HG02642 (cell line): Measurements from ENCODE around the gene COL18A1.

Experiments used
- ATAC-seq: cut with Tn5 transposase; IDR thresholded peaks from one replicate; pipeline ENCODE4 v1.9.1; 2021; ENCODE audit warnings: mild to moderate bottlenecking; ENCODE audit not compliant: unreplicated experiment, poor library complexity

The COL18A1 gene

DNA sequence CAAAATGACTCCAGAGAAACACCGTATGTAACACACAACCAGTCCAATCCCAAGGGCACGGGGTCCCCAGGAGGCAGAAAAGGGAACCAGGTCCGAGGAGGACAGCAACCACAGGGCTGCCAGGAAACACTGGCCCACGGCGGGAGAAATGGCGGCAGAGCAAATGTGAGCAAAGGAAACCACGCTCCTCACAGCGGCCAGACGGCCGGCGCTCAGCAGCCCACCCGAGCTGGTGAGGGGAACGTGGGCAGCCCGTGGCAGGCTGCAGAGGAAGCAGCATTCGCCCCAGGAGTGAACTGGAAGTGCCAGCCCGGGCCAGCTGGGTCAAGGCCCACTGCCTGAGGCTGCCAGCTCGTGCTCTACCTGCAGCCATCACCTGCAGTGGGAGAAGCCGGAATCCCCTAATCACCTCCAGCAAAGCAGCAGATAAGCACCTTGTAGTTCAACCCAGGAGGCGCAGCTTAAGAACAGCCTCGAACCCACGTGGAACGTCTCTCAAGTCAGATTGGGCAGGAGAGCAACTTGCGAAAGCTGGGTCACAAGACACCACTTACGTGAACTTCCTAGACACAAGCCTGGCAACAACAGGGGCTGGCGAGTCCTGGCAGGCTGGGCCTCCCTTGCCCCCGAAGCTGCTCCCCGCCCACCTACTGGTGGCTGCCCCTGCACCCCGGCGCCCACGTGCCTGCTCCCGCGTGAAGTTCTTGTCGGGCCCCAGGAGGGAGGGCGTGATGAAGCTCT, 130.5 kb downstream of the COL18A1 start:
- ATAC-seq = no peak

DNA sequence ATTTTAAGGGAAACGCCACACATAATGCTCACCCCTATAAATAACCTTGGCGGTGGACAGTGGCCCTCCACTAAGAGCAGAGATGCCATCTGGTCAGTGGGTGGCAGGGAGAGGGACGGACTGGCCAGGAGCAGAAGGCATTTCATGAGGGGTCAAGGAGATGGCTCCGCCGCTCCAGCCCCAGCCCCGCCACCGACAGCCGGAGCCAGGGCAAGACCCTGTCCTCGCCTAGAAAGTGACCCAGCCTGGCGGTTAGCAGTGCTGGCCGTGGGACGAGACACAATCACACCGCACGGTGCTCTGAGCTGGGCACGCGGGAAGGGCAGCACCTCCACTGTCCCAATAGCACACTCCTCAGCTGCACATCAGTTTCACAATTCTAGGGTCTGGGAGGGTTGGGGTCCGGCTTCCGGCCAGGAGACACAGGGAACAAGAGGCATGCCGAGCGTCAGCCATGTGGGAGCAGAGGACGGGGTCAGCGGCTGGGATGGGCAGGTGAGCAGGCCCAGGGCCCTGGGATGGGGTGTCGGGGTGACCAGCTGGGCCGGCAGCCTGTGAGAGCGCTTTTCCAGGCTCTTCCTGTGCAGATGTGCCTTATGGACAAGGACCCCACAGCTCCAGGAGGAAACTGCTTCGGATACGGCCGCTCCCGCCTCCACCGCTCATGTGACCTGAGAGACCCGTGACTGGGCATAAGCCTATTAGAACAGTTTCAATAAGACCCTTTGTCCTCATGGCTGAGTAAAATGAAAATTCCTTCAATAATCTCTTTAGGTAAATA, 131.5 kb downstream of the COL18A1 start:
- ATAC-seq = no peak

DNA sequence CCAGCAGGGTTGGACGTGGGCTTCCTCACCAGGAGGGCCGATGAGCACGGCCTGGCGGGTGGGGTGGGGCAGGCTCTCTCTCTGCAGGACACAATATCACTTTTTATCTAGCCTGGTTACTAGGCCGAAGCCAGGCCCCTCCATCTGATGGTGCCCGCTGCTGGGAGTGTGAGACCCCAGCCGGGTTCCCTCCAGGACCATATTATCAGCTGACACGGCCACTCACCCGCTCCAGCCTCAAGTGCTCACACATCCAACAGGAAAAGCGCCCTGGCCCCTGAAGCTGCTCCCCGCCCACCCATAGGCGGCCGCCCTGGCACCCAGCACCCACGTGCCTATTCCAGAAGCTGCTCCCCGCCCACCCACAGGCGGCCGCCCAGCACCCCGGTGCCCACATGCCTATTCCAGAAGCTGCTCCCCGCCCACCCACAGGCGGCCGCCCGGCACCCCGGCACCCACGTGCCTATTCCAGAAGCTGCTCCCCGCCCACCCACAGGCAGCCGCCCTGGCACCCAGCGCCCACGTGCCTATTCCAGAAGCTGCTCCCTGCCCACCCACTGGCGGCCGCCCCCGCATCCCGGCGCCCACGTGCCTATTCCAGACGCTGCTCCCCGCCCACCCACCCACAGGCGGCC, 132.3 kb downstream of the COL18A1 start:
- no peak for ATAC-seq

DNA sequence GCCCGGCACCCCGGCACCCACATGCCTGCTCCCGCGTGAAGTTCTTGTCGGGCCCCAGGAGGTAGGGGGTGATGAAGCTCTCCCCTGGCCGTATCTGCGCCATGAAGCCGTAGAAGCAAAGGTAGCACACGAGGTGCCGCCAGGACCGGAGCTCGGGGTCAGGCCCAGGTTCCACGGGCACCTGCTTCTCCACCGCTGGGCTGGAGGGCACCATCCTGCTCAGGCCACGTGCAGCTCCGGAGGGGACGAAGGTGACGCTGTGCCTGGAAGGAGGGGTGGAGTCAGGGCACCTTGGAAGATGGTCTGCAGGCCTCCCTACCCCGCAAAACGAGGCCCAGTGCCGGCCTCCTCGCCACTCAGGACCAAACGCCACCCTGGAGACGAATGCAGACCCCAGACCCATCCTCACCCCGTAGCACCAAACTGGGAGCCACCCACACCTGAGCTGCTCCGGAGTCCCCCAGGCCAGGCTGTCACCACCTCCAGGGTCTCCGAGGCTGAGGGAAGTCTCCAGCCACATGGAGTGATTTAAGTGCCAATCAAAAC, 132.9 kb downstream of the COL18A1 start:
- no peak for ATAC-seq

DNA sequence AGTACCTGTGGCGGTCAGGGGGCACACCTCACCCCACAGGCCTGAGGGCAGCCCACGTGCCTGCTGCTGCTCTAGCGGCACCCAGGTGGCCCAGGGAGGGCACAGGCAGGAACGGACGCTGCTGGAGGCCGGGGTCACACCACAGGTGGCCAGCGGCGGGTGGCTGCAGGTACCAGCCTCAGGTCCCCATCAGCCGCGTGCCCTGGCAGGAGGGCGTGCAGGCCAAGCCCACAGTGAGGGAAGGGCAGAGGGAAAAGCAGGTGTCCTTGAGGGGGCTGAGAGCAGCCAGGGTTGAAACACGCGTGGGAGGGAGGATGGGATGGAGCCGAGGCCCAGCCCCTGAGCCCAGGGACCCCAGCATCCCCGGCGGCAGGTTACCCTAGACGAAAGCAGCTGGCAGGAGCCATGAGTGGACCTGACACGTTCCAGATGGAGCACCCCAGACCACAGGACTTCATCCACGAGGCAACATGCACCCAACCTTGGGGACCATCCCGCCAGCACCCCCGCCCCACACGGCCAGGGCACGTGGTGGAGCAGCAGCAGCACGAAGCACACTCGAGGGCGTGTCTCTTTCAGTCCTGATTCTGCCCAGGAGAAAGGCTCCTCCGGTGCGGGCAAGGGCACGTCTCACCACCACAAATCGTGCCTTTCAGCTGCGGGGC, 133.5 kb downstream of the COL18A1 start:
- ATAC-seq = no peak

DNA sequence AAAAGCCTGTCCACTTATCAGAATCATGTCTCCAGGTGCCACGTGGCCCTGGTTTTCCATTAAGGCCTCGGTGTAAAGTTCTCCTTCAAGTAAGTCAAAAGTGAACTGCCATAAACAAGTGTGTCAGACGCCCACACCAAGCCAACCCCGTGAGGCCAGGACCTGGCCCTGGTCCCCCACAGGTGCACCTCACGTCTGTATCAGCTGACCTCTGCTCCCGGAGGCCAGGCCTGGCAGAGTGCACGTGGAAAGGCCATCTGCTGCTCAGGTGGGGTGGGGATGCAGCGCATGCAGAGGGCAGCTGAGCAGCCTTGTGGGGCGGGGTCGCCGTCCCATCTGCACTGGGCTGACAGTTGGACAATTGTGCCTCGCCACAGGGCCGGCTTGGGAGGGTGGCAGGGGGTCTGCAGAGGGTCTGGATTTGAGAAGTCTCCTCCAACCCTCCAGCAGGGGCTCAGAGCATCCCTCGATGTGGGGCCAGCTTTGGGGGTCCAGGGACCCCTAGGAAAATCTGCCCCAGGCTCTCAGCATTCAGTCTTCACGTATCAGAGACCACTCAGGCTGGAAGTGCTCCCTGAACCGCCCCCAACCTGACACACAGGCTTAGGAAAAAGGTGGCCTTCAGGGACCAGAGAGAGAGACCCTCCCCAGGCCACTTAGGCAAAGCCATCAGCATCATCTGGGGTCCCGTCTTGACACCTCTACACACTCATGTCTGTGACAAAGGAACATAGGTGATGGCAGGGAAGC, 134.3 kb downstream of the COL18A1 start:
- no peak for ATAC-seq

DNA sequence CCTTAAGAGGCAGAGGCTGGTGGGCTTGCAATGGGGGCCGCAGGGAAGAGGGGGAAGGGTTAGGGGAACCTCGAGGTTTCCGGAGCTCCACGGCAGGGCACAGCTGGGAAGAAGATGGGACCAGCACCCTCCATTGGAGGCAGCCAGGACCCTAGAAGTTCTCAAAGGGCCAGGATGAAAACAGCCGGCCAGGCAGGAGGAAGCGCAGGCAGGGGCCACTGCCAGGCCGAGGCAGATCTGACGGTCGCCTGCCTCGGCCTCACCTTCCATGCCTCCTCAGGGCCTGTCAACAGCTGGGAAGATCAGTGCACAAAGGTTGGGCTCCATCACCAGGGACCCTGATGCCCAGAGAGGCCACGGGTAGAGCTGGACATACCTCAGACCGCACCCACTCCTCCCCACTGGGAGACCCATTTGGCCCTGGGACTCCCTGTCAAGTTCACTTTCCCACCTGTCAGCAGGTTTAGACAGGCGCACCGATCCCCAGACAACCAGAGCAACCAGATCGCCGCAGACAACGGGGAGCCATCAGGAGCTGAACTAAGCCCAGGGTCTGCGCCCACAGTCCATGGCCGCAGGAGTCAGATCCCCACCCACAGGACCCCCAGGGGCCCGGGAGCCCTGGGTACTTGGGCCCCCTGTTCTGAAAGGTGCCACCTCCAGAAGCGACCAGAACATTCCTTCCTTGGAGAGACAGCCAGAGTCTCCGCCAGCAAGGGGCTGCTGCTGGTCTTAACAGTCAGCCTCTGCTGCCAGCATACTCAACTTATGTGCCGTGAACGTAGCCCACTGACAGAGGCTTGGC, 135.0 kb downstream of the COL18A1 start:
- ATAC-seq = no peak

DNA sequence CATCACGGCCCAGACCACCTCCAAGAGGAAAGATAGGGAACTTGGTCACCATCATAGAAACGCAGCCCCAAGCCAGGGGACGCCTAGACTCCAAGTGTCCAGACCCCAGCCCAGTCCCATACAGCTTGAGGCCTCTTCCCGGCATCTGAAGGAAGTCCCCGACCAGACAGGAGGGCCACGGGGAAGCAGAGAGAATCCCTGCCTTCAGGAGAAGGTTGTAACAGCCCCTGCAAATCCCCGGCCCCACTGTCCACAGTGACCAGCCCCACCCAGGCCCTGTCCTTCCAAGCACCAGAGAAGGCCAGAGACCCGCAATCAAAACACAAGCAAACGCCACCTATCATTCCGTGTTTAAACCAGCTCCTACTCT, 135.6 kb downstream of the COL18A1 start:
- no peak for ATAC-seq

DNA sequence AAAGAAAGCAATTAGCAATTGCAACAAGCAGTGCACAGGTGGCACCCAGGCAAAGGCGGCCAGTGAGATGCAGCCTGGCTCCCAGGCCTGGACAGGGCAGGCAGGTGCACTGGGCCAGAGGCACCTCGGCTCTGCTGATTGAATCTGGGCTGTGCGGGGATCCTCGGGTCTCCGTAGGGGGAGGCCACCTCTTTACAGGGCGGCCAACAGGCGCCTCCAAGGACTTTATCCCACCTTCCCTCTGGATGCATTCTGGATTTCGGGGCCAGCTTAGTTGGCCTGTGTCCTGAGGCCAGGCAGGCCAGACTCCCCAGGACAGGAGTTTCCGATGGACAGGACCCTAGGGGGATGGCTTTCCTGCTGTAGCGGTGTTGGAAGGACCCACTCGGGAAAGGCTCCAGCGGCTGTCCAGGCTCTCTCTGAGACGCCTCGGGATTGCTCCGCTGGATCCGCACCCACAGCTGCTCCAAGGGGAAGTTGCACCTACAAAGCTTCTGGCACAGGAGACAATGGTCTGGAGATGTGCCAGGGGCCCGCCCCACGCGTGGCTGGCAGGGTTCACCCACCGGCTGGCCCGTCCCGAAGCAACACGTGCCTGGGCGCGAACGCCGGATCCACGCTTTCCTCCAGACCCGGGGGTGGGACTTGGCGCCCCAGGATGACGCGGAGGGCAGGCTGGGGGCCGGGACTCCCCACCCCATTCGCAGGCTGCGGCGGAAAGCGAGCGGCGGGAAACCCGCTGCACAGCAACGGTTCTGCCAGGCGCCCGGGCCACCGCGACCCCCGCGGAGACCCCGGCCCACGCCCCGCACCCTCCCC, 136.5 kb downstream of the COL18A1 start:
- no peak for ATAC-seq

DNA sequence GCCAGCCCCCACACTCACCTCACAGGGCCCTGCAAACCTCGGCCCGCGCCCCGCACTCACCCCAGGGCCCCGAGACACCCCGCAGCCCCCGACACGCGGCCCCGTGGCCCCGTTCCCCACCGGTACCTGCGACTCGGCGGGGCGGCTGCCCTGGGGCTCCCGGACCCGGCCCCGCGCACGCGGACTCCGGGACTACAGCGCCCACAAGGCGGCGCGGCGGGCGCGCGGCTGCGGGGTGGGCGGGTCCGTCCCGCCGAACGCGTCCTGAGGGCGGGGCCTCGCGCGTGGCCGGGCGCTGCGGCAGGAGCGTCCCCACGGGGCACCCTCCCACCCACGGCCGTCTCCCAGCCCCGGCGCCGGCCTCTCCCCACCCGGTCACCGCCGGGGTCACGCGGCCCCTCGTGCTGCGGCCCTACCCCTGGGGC, 137.3 kb downstream of the COL18A1 start, which contains the start of gene SLC19A1:
TSS of gene SLC19A1 (minus strand) at position 199 of the 425 bp plus-strand sequence. CDS start 4,481 bp downstream, outside the sequence.
- ATAC-seq = peak; percentile 78

DNA sequence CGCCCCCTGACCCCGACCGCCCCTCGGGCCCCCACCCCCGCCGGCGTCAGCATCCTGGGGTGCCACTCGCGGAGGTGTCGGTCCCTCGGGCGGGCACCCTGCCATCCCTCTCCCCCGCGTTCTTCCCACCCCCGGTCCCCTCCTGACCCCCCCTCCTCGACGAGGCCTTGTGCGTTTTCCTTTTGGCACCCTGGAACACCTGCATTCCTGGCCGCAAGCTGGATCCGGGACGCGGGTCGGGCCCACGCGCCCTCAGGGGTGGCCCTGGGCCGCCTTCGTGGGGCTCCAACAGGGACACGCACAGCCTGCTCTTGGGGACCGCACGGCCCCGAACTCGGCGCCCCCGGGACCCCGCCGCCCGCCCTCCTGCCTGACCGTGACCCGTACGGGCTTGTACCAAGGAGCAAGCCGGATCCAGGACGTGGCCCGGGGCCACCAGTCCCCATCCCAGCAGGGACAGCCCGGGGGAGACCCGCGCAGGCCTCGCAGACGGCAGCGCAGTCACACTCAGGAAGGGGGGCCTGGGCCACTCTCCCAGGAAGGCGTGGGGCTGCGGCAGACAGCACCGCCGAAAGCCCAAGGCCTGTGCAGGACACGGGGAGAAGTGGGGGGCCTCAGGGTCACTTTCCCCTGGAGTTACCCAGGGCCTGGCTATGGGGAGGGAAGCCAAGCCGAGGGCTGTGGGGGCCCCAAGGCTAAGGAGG, 137.9 kb downstream of the COL18A1 start:
- no peak for ATAC-seq

DNA sequence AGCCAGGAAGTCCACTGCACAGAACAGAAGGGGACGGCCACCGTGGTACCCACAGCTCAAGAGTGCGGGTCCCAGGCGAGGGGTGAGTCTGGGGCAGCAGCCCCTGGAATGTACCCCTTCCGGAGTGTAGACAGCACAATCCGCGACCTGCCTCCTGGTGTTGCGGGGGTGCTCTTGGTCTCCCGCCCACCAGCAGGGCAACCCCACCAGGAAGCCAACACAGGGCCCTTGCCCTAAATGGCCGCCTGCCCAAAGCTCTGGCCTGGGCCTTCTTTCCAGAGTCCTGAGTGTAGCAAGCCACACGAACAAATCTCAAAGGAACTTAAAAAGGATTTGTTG, 138.4 kb downstream of the COL18A1 start:
- no peak for ATAC-seq

DNA sequence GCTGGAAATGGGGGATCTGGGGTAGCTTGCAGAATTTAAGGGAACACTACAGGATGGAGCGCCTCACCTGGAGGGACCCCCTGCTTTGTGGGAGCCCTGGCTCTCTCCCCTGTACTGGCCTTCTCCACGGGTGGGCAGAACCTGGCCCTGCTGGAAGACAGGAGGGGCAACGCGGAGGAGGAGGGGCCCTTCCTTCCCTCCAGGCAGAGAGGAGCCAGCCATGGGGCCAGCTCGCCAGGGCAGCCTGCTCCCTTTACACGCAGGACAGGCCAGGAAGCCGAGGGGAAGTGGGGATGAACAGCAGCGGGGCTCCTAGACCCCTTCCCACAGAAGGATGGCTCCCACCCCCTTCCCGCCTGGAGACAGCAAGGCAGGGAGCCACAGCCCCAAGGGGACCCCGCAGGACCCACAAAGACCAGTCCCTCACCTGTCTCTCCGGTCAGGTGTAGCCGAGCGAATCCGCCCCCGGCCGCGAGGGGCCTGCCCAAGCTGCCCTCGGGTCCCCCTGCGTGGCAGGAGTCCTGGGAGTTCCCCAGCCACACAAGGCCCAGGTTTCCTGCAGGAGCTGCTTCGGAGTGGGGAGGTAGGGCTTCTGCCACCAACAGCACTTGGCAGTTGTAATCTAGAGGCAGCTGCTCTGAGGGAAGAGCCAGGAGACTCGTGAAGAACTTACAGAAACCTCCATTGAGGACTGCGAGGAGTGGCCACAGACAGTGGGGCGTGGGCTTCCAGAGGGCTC, 138.9 kb downstream of the COL18A1 start:
- no peak for ATAC-seq

DNA sequence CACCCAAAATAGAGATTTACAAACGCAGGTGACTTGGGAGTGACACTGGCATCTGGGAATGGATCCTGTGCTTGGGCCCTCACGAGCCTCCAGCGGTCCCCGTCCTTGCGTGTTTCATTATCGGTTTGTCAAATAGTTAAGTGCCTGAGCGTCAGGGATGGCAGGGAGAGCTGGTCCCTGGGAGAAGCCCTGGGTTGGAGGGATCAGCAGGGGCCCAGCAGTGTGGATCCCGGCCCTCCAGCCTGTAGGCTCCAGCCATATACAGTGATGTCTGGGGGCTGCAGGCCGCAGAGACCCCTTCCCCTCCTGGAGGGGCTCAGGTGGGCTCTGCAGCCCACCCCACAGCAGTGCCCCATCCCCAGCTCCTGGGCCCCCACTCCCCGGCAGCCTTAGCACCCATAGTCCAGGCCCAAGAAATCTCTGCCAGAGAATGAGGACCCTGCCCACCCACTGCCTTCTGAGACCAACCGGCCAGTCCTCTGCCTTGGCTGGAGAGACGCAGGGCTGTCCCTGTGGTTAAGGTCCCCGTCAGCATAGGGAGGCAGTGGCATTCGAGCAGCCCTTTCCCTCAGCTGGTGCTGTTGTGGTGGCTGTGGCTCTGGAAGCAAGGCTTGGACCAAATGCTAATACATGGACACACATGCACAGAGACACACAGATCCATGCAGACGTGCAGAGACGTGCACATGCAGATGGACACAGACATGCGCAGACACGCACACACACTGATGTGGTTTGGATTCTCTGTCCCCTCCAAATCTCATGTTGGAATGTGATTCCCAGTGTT, 139.7 kb downstream of the COL18A1 start:
- no peak for ATAC-seq

DNA sequence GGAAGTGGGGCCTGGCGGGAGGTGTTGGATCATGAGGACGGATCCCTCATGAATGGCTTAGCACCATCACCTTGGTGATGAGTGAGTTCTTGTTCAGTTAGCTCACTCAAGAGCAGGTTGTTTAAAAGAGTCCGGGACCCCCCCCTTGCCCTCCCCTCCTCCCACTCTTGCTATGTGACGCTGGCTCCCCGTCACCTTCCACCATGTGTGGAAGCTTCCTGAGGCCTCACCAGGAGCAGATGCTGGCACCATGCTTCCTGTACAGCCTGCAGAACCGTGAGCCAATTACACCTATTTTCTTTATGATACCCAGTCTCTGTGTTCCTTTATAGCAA, 140.2 kb downstream of the COL18A1 start:
- ATAC-seq = no peak
